HG02571 (cell line): ENCODE data around the gene IKZF1.

Source experiments
- ATAC-seq: cut with Tn5 transposase; IDR thresholded peaks from one replicate; pipeline ENCODE4 v1.9.1; 2021; ENCODE audit warnings: mild to moderate bottlenecking, moderate library complexity; ENCODE audit not compliant: unreplicated experiment

The IKZF1 gene

DNA sequence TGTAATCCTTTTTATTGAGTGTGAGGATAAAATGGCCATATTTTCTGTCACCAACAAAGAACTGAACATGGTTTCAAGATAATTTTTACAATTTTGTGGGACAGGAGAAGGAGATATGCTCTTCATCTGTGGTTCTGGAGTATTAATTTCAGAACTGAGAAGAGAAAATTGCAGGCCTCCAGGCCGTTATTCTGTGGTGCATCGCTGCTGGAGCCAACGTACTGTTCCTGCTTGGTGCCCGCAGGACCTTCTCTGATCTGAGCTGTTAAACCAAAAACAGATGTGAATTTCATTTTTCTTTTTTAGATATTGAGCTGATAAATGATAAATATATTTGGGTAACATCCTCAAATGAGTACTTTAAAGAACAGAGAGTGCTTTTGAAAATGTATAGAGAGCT, 63.9 kb downstream of the IKZF1 start:
- no peak for ATAC-seq

GRCh38 chr7:50369143-50370026, 64.9 kb downstream of the IKZF1 start:
- ATAC-seq = no peak

GRCh38 chr7:50370884-50371283, 66.4 kb downstream of the IKZF1 start:
- no peak for ATAC-seq

DNA sequence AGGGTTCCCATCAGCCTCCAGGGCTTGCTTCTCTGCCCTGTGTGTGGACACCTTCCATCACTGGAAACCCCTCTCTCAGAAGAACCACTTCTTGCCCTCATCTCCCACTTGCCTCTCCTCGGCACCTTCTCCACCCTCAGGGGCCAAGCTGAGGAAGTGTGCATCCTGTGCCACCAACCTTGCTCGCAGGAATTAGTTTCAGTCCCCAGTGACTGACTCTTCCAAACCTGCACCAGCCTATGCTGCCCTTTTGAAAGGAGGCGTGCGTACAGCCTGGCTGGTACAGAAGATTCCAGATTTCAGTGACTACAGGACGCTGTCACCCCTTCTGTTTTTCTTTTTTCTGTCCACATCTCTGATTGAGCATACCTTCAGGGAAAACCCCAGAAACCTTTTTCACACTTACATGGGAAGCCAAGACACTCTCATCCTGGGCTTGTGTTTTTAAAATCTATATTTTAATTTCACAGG, 67.1 kb downstream of the IKZF1 start:
- ATAC-seq = no peak

DNA sequence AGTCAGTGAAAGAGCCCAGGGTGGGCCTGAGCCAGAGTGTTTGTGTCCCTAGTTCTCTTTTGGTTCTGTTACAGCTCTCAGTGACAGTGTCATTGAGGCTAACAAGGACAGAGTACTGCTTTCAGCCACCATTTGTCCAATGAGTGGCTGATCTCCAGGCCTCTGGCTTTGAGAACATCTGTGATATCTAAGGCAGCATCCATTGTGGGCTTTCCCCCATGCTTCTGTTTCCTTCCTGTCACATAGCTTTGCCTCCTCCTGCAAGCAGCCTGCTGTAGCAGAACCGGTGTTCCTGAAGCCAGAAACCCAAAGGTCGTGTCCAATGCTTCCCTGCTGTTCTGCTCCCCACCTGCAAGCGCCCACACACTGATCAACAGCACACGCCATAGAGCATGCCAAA, 68.4 kb downstream of the IKZF1 start:
- ATAC-seq = no peak

- no peak for ATAC-seq
Observed at GRCh38 chr7:50376056-50376820, 71.7 kb downstream of the IKZF1 start.

DNA sequence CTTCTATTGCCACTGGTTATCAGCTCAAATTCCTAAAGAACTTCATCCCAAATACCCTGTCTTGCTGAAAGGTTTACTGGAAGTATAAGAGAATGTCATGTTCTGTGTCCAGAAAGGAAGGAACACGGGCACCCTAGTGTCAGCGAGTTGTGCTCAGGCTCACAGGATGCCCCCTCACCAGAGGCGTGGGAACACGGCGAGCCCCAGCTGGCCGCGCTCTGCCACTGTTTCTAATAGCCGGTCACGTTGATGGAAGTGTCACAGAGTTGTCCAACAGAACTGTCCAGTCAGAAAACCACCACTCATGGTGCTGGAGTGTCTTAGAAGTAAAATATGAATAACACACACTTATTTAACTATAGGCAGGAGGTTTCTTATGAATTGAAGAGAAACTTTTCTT, 72.8 kb downstream of the IKZF1 start:
- no peak for ATAC-seq

DNA sequence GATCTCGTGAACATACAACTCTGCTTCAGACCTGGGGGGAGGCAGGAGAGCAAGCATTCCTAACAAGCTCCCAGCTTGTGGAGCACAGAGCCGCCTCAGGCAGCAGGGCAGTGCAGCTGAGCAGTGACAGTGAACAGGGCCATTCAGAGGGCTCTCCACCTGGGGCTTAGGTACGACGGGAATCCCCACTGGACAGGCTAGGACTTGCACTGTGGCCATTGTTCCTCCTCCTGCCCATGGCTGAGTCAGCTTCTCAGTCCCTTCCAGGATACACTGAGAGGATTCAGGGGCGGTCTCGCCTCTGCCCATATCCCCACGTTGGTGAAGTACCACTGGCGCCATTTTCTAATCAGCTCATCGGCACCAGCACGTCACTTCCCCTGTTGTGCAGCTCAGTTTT, 74.6 kb downstream of the IKZF1 start:
- no peak for ATAC-seq

DNA sequence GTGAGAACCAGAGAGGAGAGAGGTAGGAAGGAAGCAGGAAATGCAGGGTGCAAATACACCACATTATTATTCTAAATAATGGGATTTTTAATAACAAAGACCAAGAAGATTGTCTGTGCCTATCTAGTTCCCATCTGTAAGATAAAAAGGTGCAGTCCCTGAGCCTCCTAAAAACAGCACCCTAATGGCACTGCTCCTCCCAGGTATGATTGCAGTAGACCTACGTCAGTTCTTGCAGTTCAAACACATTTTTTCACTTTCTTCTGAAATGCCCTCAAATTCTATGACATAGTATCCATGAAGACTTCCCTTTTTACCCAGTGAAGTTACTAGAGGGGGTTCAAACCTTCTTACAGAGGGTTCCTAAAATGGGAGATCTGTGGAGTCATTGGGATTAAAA, 75.0 kb downstream of the IKZF1 start:
- no peak for ATAC-seq

DNA sequence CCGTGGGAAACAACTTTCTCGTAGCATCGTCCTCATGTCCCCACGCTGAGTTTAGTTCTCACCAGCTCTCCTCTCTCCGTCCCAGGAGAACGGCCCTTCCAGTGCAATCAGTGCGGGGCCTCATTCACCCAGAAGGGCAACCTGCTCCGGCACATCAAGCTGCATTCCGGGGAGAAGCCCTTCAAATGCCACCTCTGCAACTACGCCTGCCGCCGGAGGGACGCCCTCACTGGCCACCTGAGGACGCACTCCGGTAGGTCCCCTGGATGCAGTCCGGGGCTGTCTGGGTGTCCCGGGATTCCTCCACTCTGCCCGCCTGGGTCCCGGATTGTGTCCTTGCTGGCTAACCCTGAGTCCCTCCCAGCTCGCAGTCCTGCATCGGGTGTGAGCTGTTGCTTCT, 77.9 kb downstream of the IKZF1 start:
- no peak for ATAC-seq

GRCh38 chr7:50387351-50387750, 82.8 kb downstream of the IKZF1 start:
- ATAC-seq = no peak

GRCh38 chr7:50389961-50390360, 85.4 kb downstream of the IKZF1 start:
- ATAC-seq = no peak

DNA sequence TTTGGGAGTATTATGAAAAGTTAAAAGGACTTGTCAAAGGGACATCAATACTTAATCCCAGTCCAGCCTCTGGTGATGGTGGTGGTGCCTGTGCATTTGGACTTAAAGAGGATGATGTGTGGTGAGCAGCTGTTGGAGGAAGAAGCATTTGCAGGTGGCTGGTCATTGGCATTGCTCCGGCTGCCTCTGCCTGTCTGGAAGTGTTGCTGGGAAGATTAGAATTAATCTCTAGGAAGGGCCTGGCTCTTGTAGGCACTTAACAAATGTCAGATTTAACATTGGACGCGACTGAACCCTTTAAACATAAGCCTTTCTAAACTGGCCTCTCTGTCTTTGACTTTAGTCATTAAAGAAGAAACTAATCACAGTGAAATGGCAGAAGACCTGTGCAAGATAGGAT, 86.9 kb downstream of the IKZF1 start:
- ATAC-seq = no peak

DNA sequence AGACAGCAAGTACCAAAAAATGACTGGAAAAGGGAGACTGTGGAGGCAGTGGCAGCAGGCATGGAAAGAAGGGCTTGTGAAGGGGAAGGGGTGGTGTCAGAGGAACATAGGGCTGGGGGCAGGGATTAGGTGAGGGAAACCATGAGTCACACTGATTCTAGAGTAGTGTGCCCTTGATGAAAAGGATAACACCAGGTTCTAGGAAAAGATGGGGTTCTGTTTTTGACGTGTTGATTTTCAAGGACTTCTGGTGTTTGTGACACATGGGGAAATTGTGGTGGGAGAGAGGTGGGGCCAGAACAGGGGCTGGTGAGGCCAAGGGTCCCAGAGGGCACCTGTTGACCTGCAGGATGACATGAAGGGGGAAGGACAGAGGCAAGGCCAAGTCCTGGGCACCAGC, 88.6 kb downstream of the IKZF1 start:
- no peak for ATAC-seq

GRCh38 chr7:50393547-50394252, 89.2 kb downstream of the IKZF1 start:
- ATAC-seq = no peak

DNA sequence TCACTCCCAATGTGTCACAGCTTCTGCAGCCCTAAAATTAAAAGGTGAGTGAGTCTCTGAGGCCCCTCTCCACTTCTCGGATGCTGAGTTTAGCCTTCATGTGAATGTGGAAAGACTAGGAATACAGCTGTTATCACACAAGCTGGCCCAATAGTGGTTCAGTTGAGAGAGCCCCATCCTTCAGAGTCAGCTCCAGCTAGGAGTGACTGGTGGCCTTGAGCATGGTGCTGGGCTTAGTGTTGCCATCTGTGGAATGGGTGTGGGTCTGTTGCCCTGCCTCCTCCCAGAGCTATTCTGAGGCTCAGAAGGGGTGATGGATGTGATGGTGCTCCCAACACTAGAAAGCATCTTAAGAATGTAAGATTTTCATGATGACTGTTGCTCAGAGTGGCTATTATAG, 89.8 kb downstream of the IKZF1 start:
- no peak for ATAC-seq

DNA sequence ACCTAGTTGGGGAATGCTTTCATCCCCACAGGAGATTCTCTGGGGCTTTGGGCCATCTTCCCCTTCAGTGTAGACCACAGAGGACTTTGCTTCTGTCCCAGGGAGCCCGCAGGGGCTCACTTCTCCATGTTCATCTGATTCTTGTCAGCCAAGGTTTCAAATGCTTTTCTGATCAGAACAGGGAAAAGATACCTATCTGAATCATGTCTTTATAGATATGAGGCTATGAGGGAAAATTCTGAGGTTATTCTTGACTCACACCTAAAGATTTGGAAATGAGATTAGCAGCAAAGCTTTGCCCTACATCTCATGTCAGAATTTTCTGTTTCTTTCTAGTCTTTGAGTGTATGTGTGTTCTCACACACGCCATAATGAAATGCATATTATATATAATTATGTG, 92.3 kb downstream of the IKZF1 start:
- ATAC-seq = peak; percentile 4

- ATAC-seq = peak; percentile 61
Observed at GRCh38 chr7:50397320-50397970, 92.9 kb downstream of the IKZF1 start.

GRCh38 chr7:50397971-50398324, 93.4 kb downstream of the IKZF1 start:
- ATAC-seq = no peak

GRCh38 chr7:50399206-50399605, 94.7 kb downstream of the IKZF1 start:
- no peak for ATAC-seq

DNA sequence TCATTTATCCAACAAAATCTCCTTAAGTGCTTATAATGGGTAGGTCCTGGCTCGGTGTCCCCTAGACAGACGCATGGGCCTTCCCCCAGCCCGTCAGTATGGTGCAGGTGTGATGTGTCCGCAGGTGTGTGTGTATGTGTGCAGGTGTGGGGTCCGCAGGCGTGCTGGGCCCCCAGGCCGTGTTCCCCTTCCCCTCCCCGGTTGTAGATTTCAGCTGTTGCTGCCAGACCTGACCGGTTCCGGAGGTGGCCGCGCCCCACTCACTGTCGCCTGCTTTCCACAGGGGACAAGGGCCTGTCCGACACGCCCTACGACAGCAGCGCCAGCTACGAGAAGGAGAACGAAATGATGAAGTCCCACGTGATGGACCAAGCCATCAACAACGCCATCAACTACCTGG, 95.1 kb downstream of the IKZF1 start:
- ATAC-seq = no peak
